ENCODE measurements around the gene ADRM1.

GRCh38 chr20:62346398-62347150 lies 43.8 kb downstream of the ADRM1 start:
- TF ChIP-seq ZNF70 (CRISPR knock-in tag; IDR thresholded peaks at IDR 0.05) (no peak), ZFP3 (CRISPR knock-in tag; IDR thresholded peaks at IDR 0.05) (no peak), ZFP30 (CRISPR knock-in tag; IDR thresholded peaks at IDR 0.05) (no peak), TSHZ2 (CRISPR knock-in tag; IDR thresholded peaks at IDR 0.05) (no peak)

All from SK-N-SH treated with all-trans-retinoic acid at 6 μM for 48 hours (cell line).